ENCODE measurements around the gene MARCHF10. TPM values are rescaled to one million over a fixed set of nuclear protein-coding genes. Genes with fewer than 3 reads are reported as not detected.

The MARCHF10 gene
- total RNA-seq, 1 experiment from 2014 or later: not detected

GRCh38 chr17:62790564-62790986 lies 17.5 kb downstream of the MARCHF10 start:
- TF ChIP-seq JUND (IDR thresholded peaks at IDR 0.05) (no peak), TCF7L2 (IDR thresholded peaks at IDR 0.05; ENCODE audit: borderline replicate concordance, extremely low read depth, insufficient read depth, insufficient read length) (no peak), SIN3A (IDR thresholded peaks at IDR 0.05; ENCODE audit: low read depth) (no peak), EGR1 (IDR thresholded peaks at IDR 0.05; ENCODE audit: low read depth) (no peak), CBX3 (IDR thresholded peaks at IDR 0.05; ENCODE audit: low read depth) (no peak), SRF (IDR thresholded peaks at IDR 0.05; ENCODE audit: low read depth) (no peak), ZFX (IDR thresholded peaks at IDR 0.05) (no peak), ELF1 (IDR thresholded peaks at IDR 0.05; ENCODE audit: borderline replicate concordance, low read depth) (no peak), REST (IDR thresholded peaks at IDR 0.05; ENCODE audit: low read depth) (no peak), EZH2 (IDR thresholded peaks at IDR 0.05) (no peak)
- Histone ChIP-seq H3K9me3 (ENCODE audit: control insufficient read depth in 1 of 2, insufficient read depth in 1 of 2, low read depth in 1 of 2, low read length in 2 of 2) (no peaks in the 10 kb centered on the region), H3K9me2 (ENCODE audit: insufficient read depth) (no peaks in the 10 kb centered on the region), H3K4me3 (replicated peaks in 1 of 2; ENCODE audit: low read depth in 1 of 2, low read length in 2 of 2) (no peak overlapping the region), H3K27ac (ENCODE audit: low read depth, low read length) (no peak overlapping the region), H4K20me1 (ENCODE audit: insufficient read depth) (no peaks in the 10 kb centered on the region), H3K36me3 (ENCODE audit: control insufficient read depth in 1 of 2, insufficient read depth in 2 of 2, low read length in 2 of 2) (no peaks in the 10 kb centered on the region), H3K4me2 (ENCODE audit: low read length) (no peak overlapping the region), H3K9ac (ENCODE audit: low read length) (no peak overlapping the region), H3K27me3 (ENCODE audit: insufficient read depth, low read length) (no peaks in the 10 kb centered on the region), H3K4me1 (ENCODE audit: control insufficient read depth in 1 of 2, insufficient read depth in 2 of 2, low read length in 2 of 2) (peaks cover 6 to 24% of the 10 kb centered on the region in 2 experiments), H2AFZ (ENCODE audit: low read depth, low read length, poor library complexity, severe bottlenecking) (no peak overlapping the region), H3K79me2 (ENCODE audit: insufficient read depth, low read length) (no peaks in the 10 kb centered on the region)
- RAD21 ChIA-PET (ENCODE audit: low non-redundant PET in 1 of 2, low total read pairs in 2 of 2, uncharacterized antibody in 2 of 2, unreplicated experiment in 2 of 2): no interaction called here
- POLR2A ChIA-PET: no interaction called here
- DNase-seq (ENCODE audit: low read depth, low spot score): no peak
- ATAC-seq: peak; percentile 56; the same call in 1 of the 2 replicates
- CTCF ChIA-PET: no interaction called here
- BruUV-seq (replicated peaks): no TSS peak
- intact Hi-C loops (cut with micrococcal nuclease): no loop called here
